GM21529 (cell line): ENCODE results near the gene GPRIN3.
"Not testable (repeated sequence)": the region's sequence is repeated elsewhere in the genome, so short reads cannot be mapped to it uniquely, and the experiment has no call there.

Experiments used
- ATAC-seq: cut with Tn5 transposase; IDR thresholded peaks from one replicate; pipeline ENCODE4 v1.9.1; 2021; ENCODE audit not compliant: unreplicated experiment

The GPRIN3 gene

DNA sequence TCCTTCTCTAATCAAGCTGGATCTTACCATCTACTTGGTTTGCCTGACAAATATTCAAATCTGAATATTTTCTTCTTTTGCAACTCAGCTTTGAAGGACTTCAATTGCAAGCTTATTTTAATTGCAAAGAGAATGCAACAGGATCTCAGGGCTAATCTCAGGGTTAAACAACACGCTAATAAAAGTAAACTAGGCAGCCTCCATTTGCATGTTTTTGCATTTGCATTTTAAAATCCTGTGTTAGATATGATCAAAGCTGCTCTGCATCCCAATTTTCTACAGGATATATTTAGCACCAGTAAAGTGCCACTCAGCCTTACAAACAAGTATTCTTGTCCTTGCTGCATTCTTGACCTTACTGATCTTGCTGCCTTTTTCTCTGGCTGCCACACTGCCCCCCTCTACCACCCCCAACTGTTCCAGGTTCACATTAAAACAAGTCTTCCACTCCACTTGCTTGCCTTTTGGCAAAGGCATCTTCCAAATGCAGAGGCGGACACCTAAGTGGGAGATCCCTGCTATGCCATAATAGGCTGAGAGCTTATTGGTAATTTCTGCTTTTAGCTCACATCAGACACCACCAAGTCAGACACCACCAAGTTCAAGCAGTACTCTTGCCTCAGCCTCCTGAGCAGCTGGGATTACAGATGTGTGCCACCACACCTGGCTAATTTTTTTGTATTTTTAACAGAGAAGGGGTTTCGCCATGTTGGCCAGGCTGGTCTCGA is 48.1 kb downstream of the GPRIN3 start:
- no peak for ATAC-seq

- ATAC-seq, result no peak
Measured at GRCh38 chr4:89258506-89258905, 49.1 kb downstream of the GPRIN3 start.

DNA sequence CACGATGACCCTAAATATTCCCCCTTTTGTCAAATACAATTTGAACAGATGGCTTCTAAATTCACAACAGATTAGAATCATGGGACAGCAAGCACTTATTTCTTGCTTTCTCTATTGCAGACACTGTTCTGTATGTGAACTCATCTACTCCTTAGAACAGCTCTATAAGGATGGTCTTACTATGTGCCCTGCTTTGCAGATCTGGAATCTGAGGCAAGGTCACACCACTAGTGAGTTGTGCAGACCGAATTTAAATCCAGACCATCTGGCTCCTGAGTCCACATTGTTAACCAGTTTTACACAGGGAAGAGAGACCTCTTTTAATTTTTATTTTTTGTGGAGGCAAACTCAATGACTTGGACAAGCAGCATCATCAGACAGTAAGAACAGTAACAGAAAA is 50.2 kb downstream of the GPRIN3 start:
- ATAC-seq, result no peak

GRCh38 chr4:89256203-89256800 is 51.3 kb downstream of the GPRIN3 start:
- ATAC-seq, result no peak

DNA sequence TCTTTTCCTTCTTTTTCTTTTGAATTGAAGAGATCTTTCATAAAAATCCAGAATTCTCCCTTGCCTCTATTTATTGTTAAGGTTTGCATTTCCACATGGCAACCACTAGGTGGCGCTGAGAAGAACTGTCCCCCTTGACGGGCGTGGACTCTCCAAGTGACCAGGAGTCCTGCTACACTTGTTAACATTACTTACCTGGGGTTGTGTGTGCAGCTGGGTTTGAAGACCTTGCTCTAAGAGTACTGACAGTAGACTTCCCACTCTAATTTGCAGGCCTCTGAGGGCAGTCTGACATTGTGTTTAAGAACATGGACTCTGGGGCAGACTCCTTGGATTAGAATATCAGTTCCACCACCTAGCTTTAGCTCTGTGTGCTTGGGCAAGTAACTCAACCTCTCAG is 52.8 kb downstream of the GPRIN3 start:
- ATAC-seq, result peak; percentile 84

DNA sequence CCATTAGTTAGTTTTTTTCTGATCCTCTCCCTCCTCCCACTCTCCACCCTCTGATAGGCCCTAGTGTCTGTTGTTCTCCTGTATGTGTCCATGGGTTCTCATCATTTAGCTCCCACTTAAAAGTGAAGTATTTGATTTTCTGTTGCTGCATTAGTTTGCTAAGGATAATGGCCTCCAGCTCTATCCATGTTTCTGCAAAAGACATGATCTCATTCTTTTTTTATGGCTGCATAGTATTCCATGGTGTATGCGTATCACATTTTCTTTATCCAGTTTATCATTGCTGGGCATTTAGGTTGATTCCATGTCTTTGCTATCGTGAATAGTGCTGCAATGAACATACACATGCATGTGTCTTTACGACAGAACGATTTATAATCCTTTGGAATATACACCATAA is 53.3 kb downstream of the GPRIN3 start:
- not testable (repeated sequence) for ATAC-seq

GRCh38 chr4:89253935-89254334 is 53.7 kb downstream of the GPRIN3 start:
- ATAC-seq, result no peak

DNA sequence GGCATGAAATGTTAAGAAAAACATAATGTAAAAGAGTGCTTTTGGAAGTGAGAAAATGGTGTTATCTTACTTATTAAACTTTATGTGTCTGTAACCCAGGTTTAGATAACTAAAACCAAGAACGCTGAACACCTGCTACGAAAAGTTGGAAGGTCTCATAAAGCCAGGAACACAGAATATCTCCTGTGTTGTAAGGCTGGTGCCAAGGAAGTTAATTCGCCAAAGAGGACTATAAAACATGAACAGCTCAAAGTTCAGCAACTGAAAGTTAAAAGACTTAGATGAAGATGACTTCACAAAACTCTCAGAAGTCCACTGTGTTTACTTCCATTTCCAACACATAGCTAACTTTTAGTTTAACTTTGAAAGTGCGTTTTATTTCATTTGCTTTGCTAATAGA is 54.3 kb downstream of the GPRIN3 start:
- no peak for ATAC-seq

GRCh38 chr4:89251396-89251795 is 56.2 kb downstream of the GPRIN3 start:
- no peak for ATAC-seq

DNA sequence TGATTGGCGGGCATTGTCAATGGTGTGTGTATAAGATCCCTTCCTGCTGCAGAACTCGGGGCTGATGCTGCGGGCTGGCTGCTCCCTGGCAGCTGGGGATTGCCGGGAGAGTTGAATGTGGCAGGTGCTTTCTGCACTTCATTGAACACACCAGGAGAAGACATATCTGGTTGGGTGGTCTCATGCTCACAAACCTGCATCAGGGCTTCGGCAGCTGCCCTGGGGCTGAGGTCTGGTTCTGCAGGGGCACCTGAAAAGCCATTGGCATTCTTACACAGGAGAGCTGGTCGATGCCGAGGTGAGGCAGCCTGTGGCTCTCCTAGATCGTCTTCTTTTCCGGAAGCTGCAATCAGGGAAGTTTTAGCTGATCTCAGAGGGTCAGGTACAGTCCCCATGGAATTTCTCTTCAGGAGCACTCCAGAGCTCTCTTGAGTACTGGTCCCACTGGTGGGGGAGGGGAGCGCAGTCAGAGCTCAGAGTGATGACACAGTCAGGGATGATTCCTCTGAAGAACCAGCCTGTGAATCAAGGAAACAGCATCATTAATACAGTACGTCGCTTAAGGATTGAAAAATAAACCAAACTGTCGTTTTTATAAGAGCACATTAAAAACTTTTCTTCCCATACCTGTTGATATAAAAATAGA is 57.8 kb downstream of the GPRIN3 start:
- ATAC-seq, result no peak

GRCh38 chr4:89249313-89249712 is 58.3 kb downstream of the GPRIN3 start:
- ATAC-seq, result no peak

DNA sequence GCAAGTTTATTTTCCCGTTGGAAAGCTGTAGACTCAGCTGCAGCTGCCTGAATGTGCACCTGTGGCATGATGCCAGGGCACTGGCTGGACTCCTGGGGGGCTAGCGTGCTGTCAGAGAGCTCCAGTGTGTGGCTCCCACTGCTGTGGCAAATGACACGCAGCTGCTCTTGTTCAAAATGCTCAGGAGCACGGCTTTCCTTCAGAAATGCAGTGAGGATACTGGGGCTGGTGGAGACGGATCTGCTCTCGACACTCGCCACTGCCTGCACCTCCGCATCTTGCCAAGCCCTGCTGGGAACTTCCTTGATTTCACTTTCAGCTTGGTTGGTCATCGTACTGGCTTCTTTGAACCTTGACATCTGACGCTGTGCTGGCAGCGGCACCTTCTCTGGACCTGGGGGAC is 58.7 kb downstream of the GPRIN3 start:
- no peak for ATAC-seq

GRCh38 chr4:89247951-89248350 is 59.6 kb downstream of the GPRIN3 start:
- ATAC-seq, result no peak

DNA sequence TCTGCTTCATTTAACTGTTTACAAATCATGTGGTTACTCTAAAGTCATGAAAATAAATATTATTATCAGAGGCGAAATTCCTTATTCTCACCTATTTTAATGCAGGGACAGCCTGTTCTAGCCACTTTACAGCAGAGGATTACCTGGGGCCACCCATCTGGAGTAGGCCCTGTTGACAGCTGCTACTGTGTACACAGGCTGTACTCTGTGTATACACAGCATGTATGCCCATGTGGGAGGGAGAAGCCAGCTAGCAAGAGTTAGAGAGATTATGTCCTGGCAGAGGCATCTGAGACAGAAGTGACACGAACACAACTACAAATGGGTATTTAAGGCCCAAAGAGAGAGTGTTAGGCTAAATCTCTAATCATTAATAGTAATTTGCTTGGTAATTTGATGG is 62.1 kb downstream of the GPRIN3 start:
- no peak for ATAC-seq

GRCh38 chr4:89243733-89244252 is 63.8 kb downstream of the GPRIN3 start:
- ATAC-seq, result no peak

- ATAC-seq, result no peak
Measured at GRCh38 chr4:89242864-89243732, 64.5 kb downstream of the GPRIN3 start.

GRCh38 chr4:89242216-89242615 is 65.4 kb downstream of the GPRIN3 start:
- no peak for ATAC-seq

- ATAC-seq, result no peak
Measured at GRCh38 chr4:89230271-89230670, 77.3 kb downstream of the GPRIN3 start.

GRCh38 chr4:89226665-89227574 is 80.7 kb downstream of the GPRIN3 start:
- ATAC-seq, result peak; percentile 96

DNA sequence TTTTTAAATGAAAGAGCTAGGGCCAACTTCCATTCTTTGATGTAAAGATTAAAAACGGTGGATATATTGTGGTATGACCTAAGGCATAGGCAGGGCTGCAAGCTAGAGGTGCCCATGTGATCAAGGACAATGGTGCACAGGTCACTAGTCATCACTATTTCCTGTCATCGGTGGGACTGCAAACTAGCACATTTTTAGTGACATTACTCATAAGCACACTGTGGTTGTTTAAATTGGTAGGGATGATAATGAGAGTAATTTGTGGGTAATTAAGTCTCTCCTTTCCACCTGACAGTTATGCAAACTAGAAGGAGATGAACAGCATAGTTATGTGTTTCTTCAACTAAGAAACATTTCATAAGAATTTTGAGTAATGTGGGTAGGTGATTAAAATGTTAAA is 85.4 kb downstream of the GPRIN3 start:
- ATAC-seq, result peak; percentile 45
